CD4-positive, alpha-beta T cell (primary cell): Measurements from ENCODE around the gene RNPEPL1. TPM values are rescaled to one million over a fixed set of nuclear protein-coding genes. Genes with fewer than 3 reads are reported as not detected.

Experiments used
- ATAC-seq: fragments of 200-7000 bp; cut with Tn5 transposase; one replicate; pipeline ENCODE4 v1.10.0; 2022; ENCODE audit warnings: mild to moderate bottlenecking; ENCODE audit not compliant: poor library complexity
- CTCF ChIA-PET: fragments of 350-600 bp; sonication (Branson Sonifier 250); formaldehyde crosslinking; loops from one replicate; lab custom pipeline; 2021; ENCODE audit warnings: antibody characterized with exemption, inconsistent platforms; lab: Charles Lee
- POLR2A ChIA-PET: fragments of 350-600 bp; sonication (Branson Sonifier 250); formaldehyde crosslinking; loops from one replicate; lab custom pipeline; 2021; ENCODE audit warnings: antibody characterized with exemption, inconsistent platforms; lab: Charles Lee
- DNase-seq, 14 experiments: peaks; one replicate each; pipeline ENCODE4 v3.0.0-alpha.2; 2013 to 2020; ENCODE audit warnings: mixed read lengths in 2 of 14
- H3K27ac ChIP-seq, 2 donors: one replicate each; pipeline versions ENCODE4 v1.5.1 to v1.7.0; 2013; ENCODE audit warnings: low read length in 2 of 2, low read depth in 1 of 2, mild to moderate bottlenecking in 1 of 2
- H3K27me3 ChIP-seq, 2 experiments: 1 replicate in 1 of 2; 2 replicates in 1 of 2; pipeline versions ENCODE4 v1.6.1 to v1.7.0; 2013; ENCODE audit warnings: low read length in 2 of 2, control low read depth in 1 of 2, mild to moderate bottlenecking in 1 of 2, moderate library complexity in 1 of 2; ENCODE audit not compliant: insufficient read depth in 2 of 2, control insufficient read depth in 1 of 2
- H3K36me3 ChIP-seq: one replicate; pipeline ENCODE4 v1.6.1; 2013; ENCODE audit warnings: low read length, control low read depth; ENCODE audit not compliant: insufficient read depth
- H3K4me1 ChIP-seq: one replicate; pipeline ENCODE4 v1.6.1; 2013; ENCODE audit warnings: low read length, control low read depth; ENCODE audit not compliant: insufficient read depth
- H3K4me3 ChIP-seq: one replicate; pipeline ENCODE4 v1.5.1; 2013; ENCODE audit warnings: mild to moderate bottlenecking, low read length, moderate library complexity
- H3K9me3 ChIP-seq, 2 experiments: 1 replicate in 1 of 2; 2 replicates in 1 of 2; pipeline versions ENCODE4 v1.6.1 to v1.7.0; 2013; ENCODE audit warnings: low read length in 2 of 2, mild to moderate bottlenecking in 2 of 2, control low read depth in 1 of 2, moderate library complexity in 1 of 2; ENCODE audit not compliant: control insufficient read depth in 1 of 2, insufficient read depth in 1 of 2
- H3K27ac Mint-ChIP-seq: one replicate; pipeline ENCODE4 v1.8.0; 2020; ENCODE audit warnings: mixed read lengths
- H3K27me3 Mint-ChIP-seq: one replicate; pipeline ENCODE4 v1.8.0; 2021; ENCODE audit warnings: mixed read lengths
- H3K36me3 Mint-ChIP-seq: one replicate; pipeline ENCODE4 v1.8.0; 2021; ENCODE audit warnings: low read depth, mixed read lengths
- H3K4me1 Mint-ChIP-seq: one replicate; pipeline ENCODE4 v1.8.0; 2021; ENCODE audit warnings: low read depth, mixed read lengths
- H3K4me3 Mint-ChIP-seq: one replicate; pipeline ENCODE4 v1.8.0; 2020; ENCODE audit warnings: mild to moderate bottlenecking, mixed read lengths
- H3K9me3 Mint-ChIP-seq: one replicate; pipeline ENCODE4 v1.8.0; 2020; ENCODE audit warnings: mixed read lengths
- CTCF ChIP-seq: fragments of 200-600 bp; IDR thresholded peaks from one replicate; pipeline ENCODE4 v1.8.0; 2022; ENCODE audit warnings: antibody characterized with exemption, mild to moderate bottlenecking
- intact Hi-C, 2 experiments: fragments of 100-400 bp; cut with DNase I in 1 of 2; cut with micrococcal nuclease in 1 of 2; formaldehyde crosslinking; loops; one replicate each; pipeline versions ENCODE4 v1.15.1 to v1.9.0; 2023 to 2025; cut with DNase I, micrococcal nuclease
- total RNA-seq, 174 experiments: library from RNA in 2 of 174; stranded (reverse) in 2 of 174; gene quantifications; one replicate each; pipeline ENCODE4 v1.2.3 and lab custom pipeline; 2021 to 2026

Gene RNPEPL1
- total RNA-seq, 2 experiments from 2014 or later = 73.0 to 78.8 TPM

- H3K4me3 Mint-ChIP-seq = no peak overlapping the region
- H3K9me3 ChIP-seq = no peaks in the 10 kb centered on the region
- no peak for ATAC-seq
- peak overlapping the region; percentile 92 for H3K27ac Mint-ChIP-seq
- POLR2A ChIA-PET = interaction anchor here (0.9 to 3.4 kb wide), 6 partner anchors 37 to 81 kb away, joined by 3 to 35 read pairs (median 3); partner anchors contain the start of gene CAPN10
- intact Hi-C loops = no loop called here
- H3K27me3 ChIP-seq = no peaks in the 10 kb centered on the region
- CTCF ChIA-PET = interaction anchor here (1.8 kb wide), 1 partner anchor 44 kb away, joined by 7 read pairs; no protein-coding TSS in a partner anchor
- H3K4me1 ChIP-seq = peaks cover 91% of the 10 kb centered on the region
- peak overlapping the region in 1 of 2 donors; percentile 60 for H3K27ac ChIP-seq
- no peak for TF ChIP-seq CTCF
- H3K4me3 ChIP-seq = no peak overlapping the region
- H3K9me3 Mint-ChIP-seq = no peaks in the 10 kb centered on the region
- H3K27me3 Mint-ChIP-seq = no peaks in the 10 kb centered on the region
- DNase-seq = peak in 2 of 14 experiments; percentile 2 to 33
- H3K36me3 Mint-ChIP-seq = peaks cover 12% of the 10 kb centered on the region
- H3K4me1 Mint-ChIP-seq = peaks cover 42% of the 10 kb centered on the region
- peaks cover 2% of the 10 kb centered on the region for H3K36me3 ChIP-seq
Measured at GRCh38 chr2:240623531-240624010, 55.3 kb downstream of the RNPEPL1 start.

GRCh38 chr2:240624011-240624949 lies 56.0 kb downstream of the RNPEPL1 start:
- peak overlapping the region; percentile 87 for H3K27ac Mint-ChIP-seq
- H3K27ac ChIP-seq = peak overlapping the region; percentile 64 to 66
- ChIA-PET POLR2A (interaction anchor here (0.9 to 3.4 kb wide), 5 partner anchors 38 to 63 kb away, joined by 3 to 35 read pairs (median 5); partner anchors contain the start of gene CAPN10), CTCF (interaction anchor here (0.8 to 1.8 kb wide), 3 partner anchors 7 to 110 kb away, joined by 3 to 7 read pairs (median 3); no protein-coding TSS in a partner anchor)
- DNase-seq (peak in 1 of 14 experiments; percentile 47), ATAC-seq (no peak)
- TF ChIP-seq CTCF = no peak
- H3K9me3 Mint-ChIP-seq = no peaks in the 10 kb centered on the region
- peaks cover 5% of the 10 kb centered on the region for H3K36me3 Mint-ChIP-seq
- no peaks in the 10 kb centered on the region for H3K27me3 Mint-ChIP-seq
- H3K9me3 ChIP-seq = no peaks in the 10 kb centered on the region
- peak overlapping the region; percentile 36 for H3K4me3 Mint-ChIP-seq
- no peak overlapping the region for H3K4me3 ChIP-seq
- peaks cover under 1% of the 10 kb centered on the region for H3K36me3 ChIP-seq
- intact Hi-C loops = no loop called here
- H3K4me1 ChIP-seq = peaks cover 98% of the 10 kb centered on the region
- H3K4me1 Mint-ChIP-seq = peaks cover 42% of the 10 kb centered on the region
- H3K27me3 ChIP-seq = no peaks in the 10 kb centered on the region

GRCh38 chr2:240624950-240625621 lies 56.8 kb downstream of the RNPEPL1 start, which contains the start of gene GPR35:
TSS of gene GPR35 (plus strand) at chr2:240625480. CDS start at chr2:240629953, 4,473 bp downstream.
- TF ChIP-seq CTCF = no peak
- H3K27ac ChIP-seq = peak within 1 kb of the TSS; percentile 64 to 66
- peaks cover 42% of the 10 kb centered on the region for H3K4me1 Mint-ChIP-seq
- H3K9me3 ChIP-seq = no peaks in the 10 kb centered on the region
- DNase-seq (peak; percentile 37 to 97 (median 68)), ATAC-seq (peak; percentile 65)
- POLR2A ChIA-PET = interaction anchor here (1.0 to 1.1 kb wide), 2 partner anchors 39 to 64 kb away, joined by 3 to 5 read pairs; partner anchors contain the start of gene CAPN10
- no peaks in the 10 kb centered on the region for H3K27me3 ChIP-seq
- H3K27me3 Mint-ChIP-seq = no peaks in the 10 kb centered on the region
- CTCF ChIA-PET = interaction anchor here (0.8 to 1.8 kb wide), 3 partner anchors 8 to 111 kb away, joined by 3 to 7 read pairs (median 3); no protein-coding TSS in a partner anchor
- H3K4me3 Mint-ChIP-seq = peak within 1 kb of the TSS; percentile 36
- H3K36me3 ChIP-seq = peaks cover 2% of the 10 kb centered on the region
- peak within 1 kb of the TSS; percentile 87 for H3K27ac Mint-ChIP-seq
- H3K36me3 Mint-ChIP-seq = peaks cover 5% of the 10 kb centered on the region
- H3K4me3 ChIP-seq = peak within 1 kb of the TSS; percentile 24
- H3K4me1 ChIP-seq = peaks cover 99% of the 10 kb centered on the region
- no peaks in the 10 kb centered on the region for H3K9me3 Mint-ChIP-seq
- intact Hi-C loops = loop anchor here in 1 of 2 experiments (5.0 kb wide), 1 partner anchor 58 kb away; the partner anchor contains the start of gene RNPEPL1
